GM21786 (cell line): Measurements from ENCODE around the gene DISC1.
"Not testable (repeated sequence)": the region's sequence is repeated elsewhere in the genome, so short reads cannot be mapped to it uniquely, and the experiment has no call there.

ENCODE experiments used
- ATAC-seq: cut with Tn5 transposase; IDR thresholded peaks from one replicate; pipeline ENCODE4 v1.9.1; 2021; ENCODE audit not compliant: unreplicated experiment

Gene DISC1

GRCh38 chr1:231943084-231943483, 316.5 kb downstream of the DISC1 start:
- ATAC-seq, result no peak

- ATAC-seq, result not testable (repeated sequence)
Measured at GRCh38 chr1:231948102-231948501, 321.5 kb downstream of the DISC1 start.

- ATAC-seq, result no peak
Measured at GRCh38 chr1:231949277-231950091, 322.9 kb downstream of the DISC1 start.

GRCh38 chr1:231950331-231951128, 323.9 kb downstream of the DISC1 start:
- ATAC-seq, result no peak

GRCh38 chr1:231951374-231951773, 324.8 kb downstream of the DISC1 start:
- ATAC-seq, result no peak

- ATAC-seq, result no peak
Measured at GRCh38 chr1:231952154-231952553, 325.6 kb downstream of the DISC1 start.

GRCh38 chr1:231953660-231954059, 327.1 kb downstream of the DISC1 start:
- ATAC-seq, result no peak

- ATAC-seq, result no peak
Measured at GRCh38 chr1:231954751-231955150, 328.2 kb downstream of the DISC1 start.

GRCh38 chr1:231957359-231957758, 330.8 kb downstream of the DISC1 start:
- ATAC-seq, result no peak

GRCh38 chr1:231958448-231958847, 331.9 kb downstream of the DISC1 start:
- no peak for ATAC-seq

- no peak for ATAC-seq
Measured at GRCh38 chr1:231959225-231959884, 332.8 kb downstream of the DISC1 start.

- not testable (repeated sequence) for ATAC-seq
Measured at GRCh38 chr1:231961801-231962200, 335.2 kb downstream of the DISC1 start.

GRCh38 chr1:231962636-231963035, 336.0 kb downstream of the DISC1 start:
- ATAC-seq, result no peak

- no peak for ATAC-seq
Measured at GRCh38 chr1:231964241-231964640, 337.7 kb downstream of the DISC1 start.

GRCh38 chr1:231964961-231965360, 338.4 kb downstream of the DISC1 start:
- no peak for ATAC-seq

GRCh38 chr1:231965615-231966014, 339.0 kb downstream of the DISC1 start:
- ATAC-seq, result no peak

GRCh38 chr1:231966983-231967382, 340.4 kb downstream of the DISC1 start:
- no peak for ATAC-seq

- ATAC-seq, result no peak
Measured at GRCh38 chr1:231969076-231969475, 342.5 kb downstream of the DISC1 start.

- not testable (repeated sequence) for ATAC-seq
Measured at GRCh38 chr1:231969761-231970160, 343.2 kb downstream of the DISC1 start.

- ATAC-seq, result no peak
Measured at GRCh38 chr1:231970684-231971083, 344.1 kb downstream of the DISC1 start.

GRCh38 chr1:231971397-231972110, 345.0 kb downstream of the DISC1 start:
- no peak for ATAC-seq
